Central memory CD8-positive, alpha-beta T cell (primary cell): ENCODE data around the gene MYO7B.

Source experiments
- ATAC-seq: fragments of 150-1000 bp; cut with Tn5 transposase; replicated peaks from 2 replicates; pipeline ENCODE4 v1.10.0; 2022; ENCODE audit warnings: mild to moderate bottlenecking, moderate FRiP score, moderate number of reproducible peaks; ENCODE audit not compliant: poor library complexity, severe bottlenecking; ENCODE audit errors: extremely low read depth
- DNase-seq, 2 donors: peaks; one replicate each; pipeline ENCODE4 v3.0.0; 2021; ENCODE audit warnings: low spot score in 2 of 2
- H3K27ac Mint-ChIP-seq: one replicate; pipeline ENCODE4 v1.8.0; 2022; ENCODE audit warnings: low read depth, mild to moderate bottlenecking, moderate library complexity, mixed read lengths
- H3K27me3 Mint-ChIP-seq: one replicate; pipeline ENCODE4 v1.8.0; 2022; ENCODE audit warnings: mixed read lengths
- H3K36me3 Mint-ChIP-seq: one replicate; pipeline ENCODE4 v1.8.0; 2022; ENCODE audit warnings: mild to moderate bottlenecking, moderate library complexity, mixed read lengths; ENCODE audit not compliant: insufficient read depth
- H3K4me1 Mint-ChIP-seq: one replicate; pipeline ENCODE4 v1.8.0; 2022; ENCODE audit warnings: mixed read lengths
- H3K4me3 Mint-ChIP-seq: one replicate; pipeline ENCODE4 v1.8.0; 2022; ENCODE audit warnings: mild to moderate bottlenecking, moderate library complexity, mixed read lengths
- H3K9me3 Mint-ChIP-seq: one replicate; pipeline ENCODE4 v1.8.0; 2022; ENCODE audit warnings: mixed read lengths

Gene MYO7B

DNA sequence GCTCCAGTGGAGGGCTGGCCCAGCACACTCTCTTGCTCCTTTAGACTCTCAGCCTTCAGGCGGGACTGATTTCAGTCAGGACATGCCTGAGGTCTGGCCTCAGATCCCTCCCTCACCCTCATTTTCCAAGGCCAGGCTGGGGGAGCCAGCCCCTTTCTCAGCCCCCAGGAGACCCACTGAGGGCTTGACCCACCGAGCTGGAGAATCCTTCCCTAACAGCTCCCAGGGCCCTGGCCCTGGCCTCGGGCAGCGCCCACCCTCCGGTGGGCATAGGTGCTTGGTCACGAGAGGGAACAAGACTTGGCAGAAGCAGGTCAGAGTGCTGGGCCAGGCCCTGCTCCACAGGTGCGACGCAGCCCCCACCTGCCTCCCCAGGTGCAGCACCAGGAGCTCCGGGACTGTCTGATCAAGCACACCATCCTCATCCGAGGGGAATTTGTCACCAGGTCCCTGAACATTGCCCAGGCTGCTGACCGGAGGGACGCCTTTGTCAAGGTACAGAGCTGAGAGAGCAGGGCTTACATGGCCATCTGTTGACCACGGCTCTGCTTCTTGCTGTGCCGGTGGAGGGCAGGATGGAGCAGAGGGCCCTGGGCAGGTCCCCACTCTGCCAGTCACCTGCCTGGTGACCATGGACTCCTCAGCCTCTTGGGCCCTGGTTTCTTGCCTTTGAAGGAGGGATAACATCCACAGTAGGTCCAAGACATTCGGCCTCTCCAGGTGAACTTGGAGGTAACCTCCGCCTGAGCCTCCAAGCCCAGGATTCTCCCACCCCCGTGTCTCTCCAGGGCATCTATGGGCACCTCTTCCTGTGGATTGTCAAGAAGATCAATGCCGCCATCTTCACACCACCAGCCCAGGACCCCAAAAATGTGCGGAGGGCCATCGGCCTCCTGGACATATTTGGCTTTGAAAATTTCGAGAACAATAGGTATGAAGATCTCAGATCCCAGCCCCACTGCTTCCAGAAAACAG lies 46.3 kb downstream of the MYO7B start:
- H3K27ac Mint-ChIP-seq = no peak overlapping the region
- no peak overlapping the region for H3K4me3 Mint-ChIP-seq
- H3K36me3 Mint-ChIP-seq = no peaks in the 10 kb centered on the region
- DNase-seq (no peak), ATAC-seq (no peak)
- no peaks in the 10 kb centered on the region for H3K4me1 Mint-ChIP-seq
- no peaks in the 10 kb centered on the region for H3K9me3 Mint-ChIP-seq
- H3K27me3 Mint-ChIP-seq = peaks cover 48% of the 10 kb centered on the region

DNA sequence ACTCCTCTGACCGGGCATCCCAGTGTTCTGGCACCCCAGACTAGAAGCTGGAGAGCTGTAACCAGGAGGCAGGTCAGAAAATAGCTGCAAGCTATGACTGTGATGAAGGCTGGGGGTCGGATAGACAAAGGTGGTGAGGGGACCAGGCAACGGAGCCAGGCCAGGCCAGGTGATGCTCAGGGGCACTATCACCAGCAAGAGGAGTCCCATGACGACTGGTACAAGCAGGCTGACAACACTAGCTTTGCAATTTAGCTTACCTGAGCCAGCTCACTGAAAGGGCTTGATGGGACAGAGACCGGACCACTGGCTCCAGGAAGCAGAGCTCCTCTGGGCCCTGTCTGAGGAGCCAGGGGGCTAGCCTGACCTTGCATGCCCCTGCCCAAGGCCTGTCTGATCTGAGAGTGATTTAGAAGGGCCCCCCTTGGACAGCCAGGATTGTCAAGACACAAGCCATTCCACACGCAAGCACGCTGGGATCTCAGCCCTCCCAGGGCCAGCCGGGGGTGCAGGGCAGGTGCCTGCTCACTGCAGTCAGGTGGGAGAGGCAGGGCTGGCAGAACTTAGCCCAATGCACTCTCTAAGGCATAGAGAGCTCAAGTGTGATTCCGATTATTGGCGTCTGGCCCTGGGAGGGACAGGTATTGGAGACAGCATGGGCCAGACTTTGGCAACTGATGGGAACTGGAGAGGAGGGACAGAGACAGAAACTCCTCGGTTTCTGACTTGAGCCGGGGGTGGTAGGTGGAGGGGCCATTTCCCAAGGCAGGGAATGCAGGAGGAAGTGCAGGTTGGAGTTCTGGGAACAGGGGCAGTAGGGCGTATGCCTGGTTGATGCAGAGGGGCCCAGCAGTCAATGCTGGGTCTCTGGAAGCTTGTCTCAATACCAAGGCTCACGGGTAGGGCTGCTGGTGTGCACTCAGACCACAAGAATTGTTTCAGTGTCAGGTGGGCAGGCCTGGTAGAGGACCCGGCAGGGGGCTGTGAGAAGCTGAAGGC lies 47.7 kb downstream of the MYO7B start:
- Mint-ChIP-seq H3K9me3 (no peaks in the 10 kb centered on the region), H3K4me1 (no peaks in the 10 kb centered on the region), H3K27ac (no peak overlapping the region), H3K4me3 (no peak overlapping the region), H3K36me3 (no peaks in the 10 kb centered on the region), H3K27me3 (peaks cover 34% of the 10 kb centered on the region)
- DNase-seq = no peak
- ATAC-seq = no peak

- H3K4me1 Mint-ChIP-seq = no peaks in the 10 kb centered on the region
- H3K27ac Mint-ChIP-seq = no peak overlapping the region
- ATAC-seq = no peak
- H3K9me3 Mint-ChIP-seq = no peaks in the 10 kb centered on the region
- H3K4me3 Mint-ChIP-seq = no peak overlapping the region
- peaks cover 32% of the 10 kb centered on the region for H3K27me3 Mint-ChIP-seq
- no peaks in the 10 kb centered on the region for H3K36me3 Mint-ChIP-seq
- no peak for DNase-seq
These were observed 48.6 kb downstream of the MYO7B start for GRCh38 chr2:127584047-127584446.

DNA sequence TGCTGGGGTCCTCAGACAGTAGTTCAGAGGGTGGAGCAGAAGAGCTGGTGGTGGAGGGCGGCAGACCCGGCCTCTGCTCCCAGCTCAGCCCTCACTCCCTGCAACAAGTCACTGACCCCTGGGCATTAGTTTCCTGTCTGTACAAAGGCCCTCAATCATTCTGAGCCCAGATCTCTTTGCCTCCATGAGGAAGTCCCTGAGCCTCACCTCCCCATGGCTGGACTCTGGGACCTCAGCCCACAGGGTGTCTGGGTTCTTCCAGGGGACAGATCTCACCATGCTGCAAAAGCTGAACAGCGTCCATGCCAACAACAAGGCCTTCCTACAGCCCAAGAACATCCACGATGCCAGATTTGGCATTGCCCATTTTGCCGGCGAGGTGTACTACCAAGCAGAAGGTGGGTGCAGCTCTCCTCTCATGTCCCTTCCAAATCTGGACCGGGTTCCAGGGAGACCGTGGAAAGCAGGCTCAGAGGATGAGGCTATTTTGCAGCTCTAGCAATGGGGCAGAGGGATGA lies 49.1 kb downstream of the MYO7B start:
- no peaks in the 10 kb centered on the region for H3K4me1 Mint-ChIP-seq
- no peak overlapping the region for H3K4me3 Mint-ChIP-seq
- peaks cover 32% of the 10 kb centered on the region for H3K27me3 Mint-ChIP-seq
- DNase-seq (no peak), ATAC-seq (no peak)
- H3K9me3 Mint-ChIP-seq = no peaks in the 10 kb centered on the region
- H3K27ac Mint-ChIP-seq = no peak overlapping the region
- no peaks in the 10 kb centered on the region for H3K36me3 Mint-ChIP-seq

DNA sequence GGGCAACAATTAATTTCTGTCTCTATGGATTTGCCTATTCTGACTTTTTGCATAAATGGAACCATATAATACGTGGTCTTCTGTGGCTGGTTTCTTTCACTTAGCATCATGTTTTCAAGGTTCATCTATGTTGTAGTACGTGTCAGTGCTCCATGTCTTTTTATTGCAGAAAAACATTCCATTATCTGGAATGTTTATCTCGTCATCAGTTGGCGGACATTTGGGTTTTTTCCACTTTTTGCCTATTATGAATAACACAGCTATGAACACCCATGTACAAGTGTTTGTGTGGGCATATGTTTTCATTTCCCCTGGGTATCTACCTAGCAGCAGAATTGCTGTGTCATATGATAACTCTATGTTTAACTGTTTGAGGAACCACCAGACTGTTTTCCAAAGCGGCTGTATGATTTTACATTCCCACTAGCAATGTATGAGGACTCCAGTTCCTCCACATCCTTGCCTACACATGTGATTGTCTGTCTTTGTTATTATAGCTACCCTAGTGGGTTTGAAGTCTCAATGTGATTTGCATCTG lies 49.9 kb downstream of the MYO7B start:
- ATAC-seq (no peak), DNase-seq (no peak)
- Mint-ChIP-seq H3K36me3 (no peaks in the 10 kb centered on the region), H3K27ac (no peak overlapping the region), H3K4me3 (no peak overlapping the region), H3K4me1 (no peaks in the 10 kb centered on the region), H3K27me3 (peaks cover 32% of the 10 kb centered on the region), H3K9me3 (no peaks in the 10 kb centered on the region)

DNA sequence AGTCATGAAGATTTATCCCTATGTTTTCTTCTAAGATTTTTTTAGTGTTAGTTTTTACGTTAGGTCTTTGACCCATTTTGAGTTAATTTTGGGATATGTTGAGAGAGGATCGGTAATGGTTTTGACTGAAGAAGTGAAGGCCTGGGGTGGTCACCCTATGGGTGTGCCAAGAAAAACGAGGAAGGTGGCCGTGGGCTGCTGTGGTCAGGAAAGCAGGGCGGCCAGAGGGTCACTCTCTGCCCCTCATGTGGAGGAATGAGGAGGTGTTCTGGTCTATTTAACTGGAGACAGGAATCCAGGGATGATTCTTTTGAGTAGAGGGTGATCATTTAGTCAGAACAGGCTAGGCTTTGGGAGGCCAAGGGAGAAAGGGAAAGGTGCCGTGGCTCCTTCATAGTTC lies 50.7 kb downstream of the MYO7B start:
- Mint-ChIP-seq H3K9me3 (no peaks in the 10 kb centered on the region), H3K4me3 (no peak overlapping the region), H3K27ac (no peak overlapping the region), H3K4me1 (no peaks in the 10 kb centered on the region), H3K36me3 (no peaks in the 10 kb centered on the region), H3K27me3 (peaks cover 32% of the 10 kb centered on the region)
- ATAC-seq (no peak), DNase-seq (no peak)

DNA sequence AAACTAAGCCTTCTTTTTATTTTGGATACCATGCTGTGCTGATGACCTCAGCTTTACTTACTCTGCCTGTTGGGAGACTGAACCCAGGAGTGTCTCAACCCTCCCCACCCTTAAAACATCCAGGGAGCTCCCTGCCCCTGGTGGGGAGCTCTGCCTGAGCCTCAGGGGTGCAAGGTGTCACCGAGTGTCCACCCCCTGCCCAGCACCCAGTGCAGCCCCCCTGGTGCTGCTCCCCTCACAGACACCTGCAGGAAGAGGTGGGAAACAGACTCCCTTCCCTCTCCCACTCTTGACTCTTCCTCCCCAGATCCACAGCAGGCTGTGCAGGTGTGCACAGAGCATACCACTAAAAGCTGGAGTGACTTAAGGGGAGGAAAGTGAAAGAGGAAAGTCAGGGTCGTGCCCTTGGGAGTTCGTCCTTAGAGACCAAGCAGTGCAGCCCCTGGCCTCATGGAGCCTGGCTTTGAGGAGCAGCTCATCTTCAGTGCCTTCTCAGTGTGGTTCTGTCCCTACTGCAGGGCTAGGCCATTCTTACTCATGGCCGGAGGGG lies 51.3 kb downstream of the MYO7B start:
- Mint-ChIP-seq H3K4me1 (no peaks in the 10 kb centered on the region), H3K4me3 (no peak overlapping the region), H3K27me3 (peaks cover 32% of the 10 kb centered on the region), H3K27ac (no peak overlapping the region), H3K36me3 (no peaks in the 10 kb centered on the region), H3K9me3 (no peaks in the 10 kb centered on the region)
- DNase-seq (no peak), ATAC-seq (no peak)

GRCh38 chr2:127588241-127588640 lies 52.8 kb downstream of the MYO7B start:
- H3K36me3 Mint-ChIP-seq = no peaks in the 10 kb centered on the region

GRCh38 chr2:127589358-127589757 lies 53.9 kb downstream of the MYO7B start:
- DNase-seq (no peak), ATAC-seq (no peak)
- H3K4me3 Mint-ChIP-seq = no peak overlapping the region
- H3K4me1 Mint-ChIP-seq = no peaks in the 10 kb centered on the region
- no peak overlapping the region for H3K27ac Mint-ChIP-seq
- H3K9me3 Mint-ChIP-seq = no peaks in the 10 kb centered on the region
- H3K36me3 Mint-ChIP-seq = no peaks in the 10 kb centered on the region
- peaks cover 12% of the 10 kb centered on the region for H3K27me3 Mint-ChIP-seq

More at GRCh38 chr2:127588241-127588640, 52.8 kb downstream of the MYO7B start:
- peaks cover 19% of the 10 kb centered on the region for H3K27me3 Mint-ChIP-seq
- H3K27ac Mint-ChIP-seq = no peak overlapping the region
- DNase-seq (no peak), ATAC-seq (no peak)
- no peaks in the 10 kb centered on the region for H3K9me3 Mint-ChIP-seq
- no peaks in the 10 kb centered on the region for H3K4me1 Mint-ChIP-seq
- no peak overlapping the region for H3K4me3 Mint-ChIP-seq

DNA sequence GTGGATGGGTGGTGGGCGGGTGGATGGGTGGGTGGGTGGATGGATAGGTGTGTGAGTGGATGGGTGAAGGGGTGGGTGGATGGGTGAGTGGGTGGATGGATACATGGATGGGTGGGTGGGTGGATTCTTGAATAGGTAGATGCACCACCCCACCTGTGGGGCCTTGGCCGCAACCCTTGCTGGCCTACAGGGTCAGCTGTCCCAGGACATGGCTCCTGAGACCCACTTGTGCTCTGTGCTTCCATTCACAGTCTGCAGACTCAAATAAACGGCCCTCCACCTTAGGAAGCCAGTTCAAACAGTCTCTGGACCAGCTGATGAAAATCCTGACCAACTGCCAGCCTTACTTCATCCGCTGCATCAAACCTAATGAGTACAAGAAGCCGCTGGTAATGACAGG lies 54.4 kb downstream of the MYO7B start:
- H3K4me1 Mint-ChIP-seq = no peaks in the 10 kb centered on the region
- no peaks in the 10 kb centered on the region for H3K9me3 Mint-ChIP-seq
- ATAC-seq (no peak), DNase-seq (no peak)
- peaks cover 12% of the 10 kb centered on the region for H3K27me3 Mint-ChIP-seq
- no peak overlapping the region for H3K4me3 Mint-ChIP-seq
- no peak overlapping the region for H3K27ac Mint-ChIP-seq
- no peaks in the 10 kb centered on the region for H3K36me3 Mint-ChIP-seq

GRCh38 chr2:127590386-127591190 lies 55.1 kb downstream of the MYO7B start:
- Mint-ChIP-seq H3K4me3 (no peak overlapping the region), H3K4me1 (no peaks in the 10 kb centered on the region), H3K9me3 (no peaks in the 10 kb centered on the region), H3K27ac (no peak overlapping the region), H3K27me3 (peaks cover 10% of the 10 kb centered on the region), H3K36me3 (no peaks in the 10 kb centered on the region)
- DNase-seq (no peak), ATAC-seq (no peak)
